Measurements from ENCODE around the gene CCR7. TPM values are rescaled to one million over a fixed set of nuclear protein-coding genes. Genes with fewer than 3 reads are reported as not detected.

The CCR7 gene
- total and polyA plus RNA-seq, 2 experiments from 2014 or later, result not detected

- TF ChIP-seq CTCF (IDR thresholded peaks at IDR 0.05; ENCODE audit: low read depth, low read length), result no peak
- H3K4me3 ChIP-seq, result no peak overlapping the region
- no peak overlapping the region for H3K27ac ChIP-seq
- no peaks in the 10 kb centered on the region for H3K27me3 ChIP-seq
- no peaks in the 10 kb centered on the region for H3K36me3 ChIP-seq
- no peak for DNase-seq (ENCODE audit: low read depth in 1 of 2, low spot score in 1 of 2)
- no peaks in the 10 kb centered on the region for H3K9me3 ChIP-seq (ENCODE audit: low read depth)
- H3K4me1 ChIP-seq (ENCODE audit: low read depth), result peaks cover 7% of the 10 kb centered on the region
Observed at GRCh38 chr17:40528692-40529417, 36.4 kb downstream of the CCR7 start.

GRCh38 chr17:40526668-40527067, 38.6 kb downstream of the CCR7 start:
- Histone ChIP-seq H3K36me3 (no peaks in the 10 kb centered on the region), H3K27me3 (no peaks in the 10 kb centered on the region), H3K4me3 (no peak overlapping the region), H3K4me1 (ENCODE audit: low read depth) (no peaks in the 10 kb centered on the region), H3K9me3 (ENCODE audit: low read depth) (no peaks in the 10 kb centered on the region), H3K27ac (no peak overlapping the region)
- no peak for TF ChIP-seq CTCF (IDR thresholded peaks at IDR 0.05; ENCODE audit: low read depth, low read length)
- peak in 1 of 2 donors; percentile 30 for DNase-seq (ENCODE audit: low read depth in 1 of 2, low spot score in 1 of 2)

GRCh38 chr17:40525294-40525693, 40.0 kb downstream of the CCR7 start:
- Histone ChIP-seq H3K4me1 (ENCODE audit: low read depth) (no peaks in the 10 kb centered on the region), H3K27me3 (no peaks in the 10 kb centered on the region), H3K4me3 (no peak overlapping the region), H3K36me3 (no peaks in the 10 kb centered on the region), H3K9me3 (ENCODE audit: low read depth) (no peaks in the 10 kb centered on the region), H3K27ac (no peak overlapping the region)
- no peak for DNase-seq (ENCODE audit: low read depth in 1 of 2, low spot score in 1 of 2)
- no peak for TF ChIP-seq CTCF (IDR thresholded peaks at IDR 0.05; ENCODE audit: low read depth, low read length)

GRCh38 chr17:40524243-40524965, 40.9 kb downstream of the CCR7 start:
- Histone ChIP-seq H3K4me1 (ENCODE audit: low read depth) (no peaks in the 10 kb centered on the region), H3K27me3 (no peaks in the 10 kb centered on the region), H3K36me3 (no peaks in the 10 kb centered on the region), H3K9me3 (ENCODE audit: low read depth) (no peaks in the 10 kb centered on the region), H3K4me3 (no peak overlapping the region), H3K27ac (no peak overlapping the region)
- TF ChIP-seq CTCF (IDR thresholded peaks at IDR 0.05; ENCODE audit: low read depth, low read length), result no peak
- no peak for DNase-seq (ENCODE audit: low read depth in 1 of 2, low spot score in 1 of 2)

- no peaks in the 10 kb centered on the region for H3K9me3 ChIP-seq (ENCODE audit: low read depth)
- H3K4me3 ChIP-seq, result no peak overlapping the region
- no peaks in the 10 kb centered on the region for H3K36me3 ChIP-seq
- H3K27me3 ChIP-seq, result no peaks in the 10 kb centered on the region
- H3K4me1 ChIP-seq (ENCODE audit: low read depth), result no peaks in the 10 kb centered on the region
- no peak overlapping the region for H3K27ac ChIP-seq
- DNase-seq (ENCODE audit: low read depth in 1 of 2, low spot score in 1 of 2), result no peak
- no peak for TF ChIP-seq CTCF (IDR thresholded peaks at IDR 0.05; ENCODE audit: low read depth, low read length)
Observed at GRCh38 chr17:40522961-40523310, 42.3 kb downstream of the CCR7 start.
